ENCODE results near the gene MISP3.

- TF ChIP-seq EP300 (IDR thresholded peaks at IDR 0.05; ENCODE audit: borderline replicate concordance), result no peak
- TF ChIP-seq CEBPB (IDR thresholded peaks at IDR 0.05), result no peak
- no peak for TF ChIP-seq MAX (IDR thresholded peaks at IDR 0.05)
- no peak for TF ChIP-seq RAD21 (IDR thresholded peaks at IDR 0.05; ENCODE audit: low read depth)
- no peak for TF ChIP-seq TEAD4 (IDR thresholded peaks at IDR 0.05)
- no peak for TF ChIP-seq REST (IDR thresholded peaks at IDR 0.05; ENCODE audit: low read depth)
- no peak for TF ChIP-seq USF1 (IDR thresholded peaks at IDR 0.05)
- no peak for TF ChIP-seq NFIC (IDR thresholded peaks at IDR 0.05)
- no peak for TF ChIP-seq YY1 (IDR thresholded peaks at IDR 0.05; ENCODE audit: low read depth)
These were observed 16.4 kb upstream of the MISP3 start for GRCh38 chr19:14056069-14056666.
